GM18873 (cell line): ENCODE data around the gene TRAPPC3.

Experiments
- ATAC-seq: cut with Tn5 transposase; IDR thresholded peaks from one replicate; pipeline ENCODE4 v1.9.1; 2021; ENCODE audit warnings: mild to moderate bottlenecking, moderate library complexity, moderate number of reproducible peaks; ENCODE audit not compliant: unreplicated experiment, low FRiP score

TRAPPC3 gene

GRCh38 chr1:36154765-36155407, 5.6 kb upstream of the TRAPPC3 start:
- no peak for ATAC-seq

- ATAC-seq = no peak
Observed at GRCh38 chr1:36154335-36154734, 5.0 kb upstream of the TRAPPC3 start.

DNA sequence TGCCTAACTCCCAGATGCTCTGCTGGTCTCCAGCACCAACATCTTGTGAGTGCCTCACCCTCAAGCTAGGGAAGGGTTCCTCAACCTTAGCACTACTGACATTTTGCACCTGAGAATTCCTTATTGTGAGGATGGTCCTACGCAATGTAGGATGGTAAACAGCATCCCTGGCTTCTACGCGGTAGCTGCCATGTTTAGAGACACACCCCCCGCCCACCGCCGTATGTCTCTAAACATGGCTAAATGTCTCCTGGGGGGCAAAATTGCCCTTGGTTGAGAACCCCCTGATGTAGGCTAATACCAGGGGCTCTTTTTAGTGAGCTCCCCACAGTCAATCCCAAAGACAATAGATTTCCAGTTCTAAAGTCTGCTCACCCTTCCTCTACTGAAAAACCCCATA, 4.2 kb upstream of the TRAPPC3 start:
- no peak for ATAC-seq

DNA sequence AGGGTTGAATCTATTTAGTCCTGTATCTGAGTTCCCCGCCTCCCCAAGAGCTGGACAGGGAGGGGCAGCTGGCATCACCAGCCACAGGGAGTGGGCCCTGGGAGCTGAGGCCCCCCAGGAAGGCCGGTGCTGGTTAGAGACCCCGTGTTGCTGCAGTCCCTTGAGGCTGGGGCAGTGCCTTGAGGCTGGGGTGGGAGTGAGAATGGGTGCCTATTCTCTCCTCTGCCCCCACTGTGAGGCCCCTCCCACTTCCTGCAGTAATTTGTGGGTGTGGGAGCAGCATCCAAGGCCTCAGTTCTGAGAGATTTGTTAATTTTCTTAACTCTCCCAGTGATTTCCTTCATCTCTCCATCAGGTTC, 2.5 kb upstream of the TRAPPC3 start:
- no peak for ATAC-seq

DNA sequence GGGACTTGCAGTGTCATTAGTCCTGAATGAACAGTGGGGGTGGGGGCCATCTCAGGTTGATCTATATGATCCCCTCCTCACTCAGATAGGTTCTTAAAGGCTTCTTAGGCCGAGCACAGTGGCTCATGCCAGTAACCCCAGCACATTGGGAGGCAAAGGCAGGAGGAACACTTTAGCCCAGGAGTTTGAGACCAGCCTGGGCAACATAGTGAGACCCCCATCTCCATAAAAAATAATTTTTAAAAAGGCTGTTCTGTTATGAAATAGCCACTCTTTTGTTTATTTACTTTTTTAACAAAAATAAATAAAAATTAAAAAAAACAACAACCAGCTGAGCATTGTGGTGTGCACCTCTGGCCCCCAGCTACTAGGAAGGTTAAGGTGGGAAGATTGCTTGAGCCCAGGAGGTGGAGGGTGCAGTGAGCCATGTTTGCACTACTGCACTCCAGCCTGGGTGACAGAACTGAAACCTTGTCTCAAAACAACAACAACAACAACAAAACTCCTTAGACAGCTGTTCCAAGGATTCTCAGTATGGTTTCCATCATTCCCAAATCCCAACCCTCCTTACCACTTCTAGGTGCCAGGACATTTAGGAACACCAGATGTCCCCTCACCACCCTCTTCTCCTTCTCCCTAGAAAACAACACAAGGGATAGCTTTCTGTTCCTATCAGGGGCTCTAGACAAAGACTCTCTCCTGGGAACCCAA, 2.0 kb upstream of the TRAPPC3 start:
- ATAC-seq = no peak

- peak; percentile 27 for ATAC-seq
Observed at GRCh38 chr1:36150296-36151133, 1.2 kb upstream of the TRAPPC3 start.

DNA sequence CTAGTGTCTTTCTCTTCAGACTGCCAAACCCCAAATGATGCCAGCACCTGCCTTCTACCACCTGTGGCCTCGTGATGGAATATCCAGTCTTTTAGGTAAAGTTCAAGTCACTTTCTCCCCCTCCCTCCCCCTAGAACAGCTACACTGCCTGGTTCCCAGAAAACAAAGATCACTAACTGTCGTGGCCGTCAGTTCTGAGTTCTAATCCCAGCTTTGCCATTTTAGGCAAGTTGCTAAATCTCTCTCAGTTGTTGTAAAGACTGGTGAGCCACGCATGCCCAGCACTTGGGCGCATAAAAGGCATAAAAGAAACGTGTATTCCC, 648 bp upstream of the TRAPPC3 start:
- no peak for ATAC-seq

DNA sequence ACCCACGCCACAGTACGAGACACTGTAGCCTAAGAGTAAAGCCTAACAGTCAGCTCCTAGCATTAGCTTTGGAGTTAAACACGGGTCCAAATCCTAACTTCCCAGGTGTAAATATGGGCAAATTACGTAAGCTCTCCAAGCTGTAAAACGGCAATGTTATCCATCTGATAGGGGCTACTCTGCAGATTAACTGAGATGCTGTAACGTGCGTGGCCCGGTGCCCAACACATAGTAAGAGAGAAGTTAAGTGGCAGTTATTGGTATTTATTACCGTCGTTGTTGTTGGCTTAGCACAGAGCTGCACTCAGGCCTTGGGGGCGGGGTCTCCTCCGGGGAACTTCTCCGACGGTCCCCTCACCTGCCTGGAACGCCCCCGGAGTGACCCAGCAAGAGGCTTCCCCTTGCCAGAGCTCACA, 457 bp downstream of the TRAPPC3 start:
- no peak for ATAC-seq

DNA sequence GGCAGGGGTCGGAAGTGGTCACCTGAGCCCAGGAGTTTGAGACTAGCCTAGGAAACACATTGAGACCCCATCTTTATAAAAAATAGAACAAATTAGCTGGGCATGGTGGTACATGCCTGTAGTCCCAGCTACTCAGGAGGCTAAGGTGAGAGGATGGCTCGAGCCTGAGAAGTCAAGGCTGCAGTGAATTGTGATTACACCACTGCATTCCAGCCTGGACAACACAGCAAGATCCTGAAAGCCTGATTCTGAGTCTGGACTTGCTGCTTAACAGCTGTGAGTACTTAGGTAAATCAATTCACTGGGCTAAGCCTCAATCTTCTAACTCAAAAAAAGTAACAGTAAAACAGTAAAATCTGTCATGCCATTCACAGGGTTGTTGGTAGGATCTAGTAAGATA, 4.9 kb downstream of the TRAPPC3 start:
- ATAC-seq = no peak

DNA sequence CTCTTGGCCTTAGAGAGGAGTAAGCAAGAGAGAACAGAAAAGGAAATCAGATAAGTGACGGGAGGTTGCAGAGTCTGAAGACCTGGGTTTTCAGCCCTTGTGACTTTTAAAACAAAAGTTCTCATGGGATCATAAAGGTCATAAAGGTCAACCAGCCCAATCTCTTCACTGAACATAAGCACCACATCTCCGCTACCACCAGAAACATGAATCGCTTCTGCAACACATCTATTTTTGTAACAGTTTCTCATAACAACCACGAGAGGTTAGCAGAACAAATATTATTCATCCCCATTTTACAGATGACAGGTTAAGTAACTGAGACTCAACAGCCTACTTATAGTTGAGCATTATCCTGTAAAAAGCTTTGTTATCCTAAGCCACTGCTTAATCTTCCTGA, 5.9 kb downstream of the TRAPPC3 start:
- no peak for ATAC-seq

DNA sequence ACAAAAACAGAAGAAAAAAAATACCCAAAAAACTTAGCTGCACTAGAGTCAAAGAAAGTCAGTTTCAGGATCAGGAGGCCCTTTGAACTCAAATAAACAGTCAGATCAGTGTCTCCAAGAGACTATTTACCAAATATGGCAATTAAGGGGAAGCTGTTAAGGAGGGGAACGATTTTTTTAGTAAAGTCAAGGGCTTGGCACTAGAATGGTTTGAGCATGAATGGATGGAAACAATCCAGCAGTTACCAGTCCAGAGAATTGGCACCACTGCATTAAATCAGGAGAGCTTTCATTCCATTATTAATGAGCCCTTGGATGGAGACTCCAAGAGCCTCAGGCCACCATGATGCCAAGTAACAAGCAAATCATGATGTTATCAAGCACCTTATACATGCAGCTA, 7.2 kb downstream of the TRAPPC3 start:
- no peak for ATAC-seq

- ATAC-seq = no peak
Observed at GRCh38 chr1:36139521-36139920, 9.8 kb downstream of the TRAPPC3 start.

DNA sequence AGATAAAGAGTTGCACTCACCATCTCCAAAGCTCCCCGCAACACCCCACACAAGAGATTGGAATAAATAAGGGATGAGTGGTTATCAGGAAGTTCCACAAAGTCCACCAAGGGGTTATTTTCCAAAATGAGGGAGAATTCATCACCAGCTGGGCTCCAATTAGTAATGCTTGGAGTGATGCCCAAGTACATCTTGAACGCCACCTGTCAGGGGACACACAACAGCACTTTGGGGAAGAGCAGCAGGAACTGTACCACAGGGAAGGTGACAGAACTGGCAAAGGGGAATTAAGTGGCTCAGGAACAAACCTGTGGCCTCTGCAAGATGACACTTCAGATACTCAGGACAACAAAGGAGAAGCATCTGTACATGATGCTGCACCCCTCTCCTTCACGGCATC, 11.5 kb downstream of the TRAPPC3 start:
- ATAC-seq = no peak

DNA sequence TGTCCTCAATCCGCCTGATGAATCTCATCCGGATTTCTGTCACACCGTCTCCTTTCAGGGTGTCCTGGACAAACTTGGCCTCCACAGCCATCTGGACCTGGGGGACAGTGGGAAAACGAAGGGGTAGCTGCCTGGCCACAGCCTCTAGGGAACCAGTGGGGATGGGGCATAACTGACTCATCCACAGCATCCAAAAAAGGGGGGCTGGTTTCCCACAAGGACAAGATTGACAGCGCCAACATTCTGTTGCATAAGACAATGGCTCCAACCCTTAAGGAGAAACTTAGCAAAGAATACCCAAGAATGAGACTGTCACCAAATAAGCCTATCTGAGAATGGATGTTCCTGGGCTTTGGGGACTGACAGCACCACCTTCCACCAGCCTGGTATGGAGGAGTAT, 12.1 kb downstream of the TRAPPC3 start:
- no peak for ATAC-seq

DNA sequence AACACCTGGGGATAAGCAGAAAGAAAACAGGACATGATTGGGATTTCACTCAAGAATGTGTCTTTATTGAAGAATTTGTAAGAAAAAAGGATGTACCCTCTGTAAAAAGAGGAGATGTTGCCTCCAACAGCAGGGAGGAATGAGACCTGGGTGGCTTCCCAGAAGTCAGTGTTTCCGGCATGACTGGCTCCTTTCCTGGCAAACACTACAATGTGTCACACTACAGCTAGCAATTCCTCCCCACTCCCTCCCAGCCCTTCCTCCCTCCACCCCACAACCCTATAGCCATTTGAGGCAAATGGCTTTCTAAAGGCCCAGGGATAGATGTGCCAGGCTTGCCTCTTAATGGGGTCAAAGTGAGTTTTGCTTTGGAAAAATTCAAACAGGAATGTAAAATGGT, 12.8 kb downstream of the TRAPPC3 start:
- no peak for ATAC-seq

DNA sequence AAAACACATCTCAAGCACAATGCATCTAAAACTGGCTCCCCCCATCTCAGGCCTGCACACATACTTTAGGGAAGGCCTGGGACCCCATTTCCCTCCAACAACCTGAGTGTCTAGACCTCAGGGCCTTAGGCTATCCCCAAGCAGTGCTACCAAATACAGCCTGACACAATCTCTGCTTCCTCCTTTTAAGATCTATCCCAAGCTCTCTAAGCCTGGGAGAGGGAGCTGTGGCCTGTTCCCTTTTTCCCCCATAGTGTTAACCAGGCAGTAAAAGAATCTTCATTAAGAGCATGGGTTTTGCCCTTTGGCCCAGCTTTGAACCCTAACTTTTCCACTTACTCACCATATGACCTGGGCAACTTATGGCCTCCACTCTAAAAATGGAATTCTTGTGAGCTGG, 13.5 kb downstream of the TRAPPC3 start:
- ATAC-seq = no peak

GRCh38 chr1:36135330-36135667, 14.0 kb downstream of the TRAPPC3 start:
- no peak for ATAC-seq

DNA sequence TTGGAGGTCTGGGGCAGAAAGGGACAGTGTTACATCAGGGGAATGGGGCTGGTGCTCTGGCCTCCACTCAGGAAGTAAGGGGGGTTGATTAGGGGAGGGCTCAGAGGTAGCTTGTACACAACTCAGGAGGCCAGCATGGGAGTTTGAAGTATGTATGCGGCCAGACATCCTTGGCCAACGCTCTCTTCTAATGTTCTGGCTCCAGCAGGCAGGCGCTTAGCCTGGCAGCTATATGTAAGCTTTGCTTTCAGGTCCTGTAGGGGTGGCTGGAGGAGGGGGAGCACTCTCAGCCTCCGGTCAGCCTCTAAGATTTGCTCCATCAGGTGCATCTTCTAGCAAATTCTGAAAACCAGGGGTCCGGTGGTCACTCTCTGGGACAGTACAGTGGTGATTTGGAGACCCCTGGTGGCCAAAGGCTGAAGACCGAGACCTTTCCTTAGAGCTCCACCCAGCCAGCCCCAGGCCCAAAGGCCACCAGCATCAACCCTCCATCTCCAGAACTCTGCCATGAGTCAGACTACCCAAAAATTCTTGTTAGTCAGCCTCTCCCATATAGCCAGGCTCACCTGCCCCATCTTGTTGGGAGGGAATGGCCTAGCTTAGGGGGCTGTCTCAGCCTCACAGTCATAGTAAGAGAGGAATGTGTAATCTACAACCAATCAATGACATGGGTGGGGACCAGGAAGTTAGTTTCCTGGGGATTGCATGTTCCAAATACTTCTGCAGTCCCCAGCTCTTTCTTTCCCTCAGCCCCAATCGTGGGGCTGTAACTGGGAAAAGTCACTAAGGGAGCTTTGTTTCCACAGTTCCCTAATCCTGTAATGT, 14.6 kb downstream of the TRAPPC3 start:
- ATAC-seq = no peak

DNA sequence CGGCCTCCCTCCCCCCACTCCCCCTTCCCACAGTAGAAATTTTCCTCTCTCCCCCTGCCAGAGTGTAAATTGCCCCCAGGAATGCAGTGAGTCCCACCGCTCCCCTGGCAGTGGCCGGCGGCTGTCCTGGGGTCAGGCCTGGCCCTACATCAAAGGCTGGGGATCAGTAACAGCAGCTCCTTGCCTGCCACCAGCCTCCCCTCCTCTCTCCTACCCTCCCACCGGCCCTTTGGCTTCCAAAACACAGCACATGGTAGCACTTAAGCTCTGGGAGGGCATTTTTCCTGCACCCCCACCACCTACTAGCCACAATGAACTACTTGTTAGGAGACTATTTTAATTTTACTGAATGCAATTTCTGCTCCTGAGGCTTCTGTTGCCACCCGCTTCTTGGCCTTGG, 15.3 kb downstream of the TRAPPC3 start:
- no peak for ATAC-seq

GRCh38 chr1:36133484-36133883, 15.8 kb downstream of the TRAPPC3 start:
- no peak for ATAC-seq

GRCh38 chr1:36132029-36132428, 17.3 kb downstream of the TRAPPC3 start:
- no peak for ATAC-seq
